Lung (tissue), 12 donors: ENCODE data around the gene SLC7A9. TPM values are rescaled to one million over a fixed set of nuclear protein-coding genes. Genes with fewer than 3 reads are reported as not detected.

ENCODE experiments used
- ATAC-seq: fragments of 200-7000 bp; cut with Tn5 transposase; one replicate; pipeline ENCODE4 v1.9.1; 2020; ENCODE audit warnings: moderate number of reproducible peaks; ENCODE audit not compliant: insufficient read depth, low FRiP score
- DNase-seq, 3 donors: peaks; one replicate each; pipeline ENCODE4 v3.0.0-alpha.2; 2013 to 2017
- H3K27ac ChIP-seq, 2 donors: one replicate each; pipeline ENCODE4 v1.5.1; 2013; ENCODE audit warnings: mild to moderate bottlenecking in 2 of 2, moderate library complexity in 2 of 2, control low read depth in 1 of 2, inconsistent platforms in 1 of 2, low read depth in 1 of 2, low read length in 1 of 2
- H3K27me3 ChIP-seq, 3 donors: one replicate each; pipeline ENCODE4 v1.5.1; 2013; ENCODE audit warnings: low read length in 2 of 3; ENCODE audit not compliant: control insufficient read depth in 3 of 3, insufficient read depth in 3 of 3
- H3K36me3 ChIP-seq, 4 donors: one replicate each; pipeline ENCODE4 v1.5.1; 2013; ENCODE audit warnings: low read length in 4 of 4, mild to moderate bottlenecking in 1 of 4, moderate library complexity in 1 of 4; ENCODE audit not compliant: control insufficient read depth in 4 of 4, insufficient read depth in 4 of 4
- H3K4me1 ChIP-seq, 5 donors: one replicate each; pipeline ENCODE4 v1.5.1; 2013; ENCODE audit warnings: low read length in 5 of 5, mild to moderate bottlenecking in 2 of 5, moderate library complexity in 1 of 5; ENCODE audit not compliant: control insufficient read depth in 5 of 5, insufficient read depth in 5 of 5
- H3K4me3 ChIP-seq: one replicate; pipeline ENCODE4 v1.5.1; 2013; ENCODE audit warnings: mild to moderate bottlenecking, control low read depth, moderate library complexity
- H3K9ac ChIP-seq, 2 donors: one replicate each; pipeline ENCODE4 v1.5.1; 2013; ENCODE audit warnings: low read length in 2 of 2, control low read depth in 1 of 2; ENCODE audit not compliant: insufficient read depth in 1 of 2
- H3K9me3 ChIP-seq, 4 donors: one replicate each; pipeline ENCODE4 v1.5.1; 2013; ENCODE audit warnings: low read length in 3 of 4, mild to moderate bottlenecking in 1 of 4, moderate library complexity in 1 of 4; ENCODE audit not compliant: control insufficient read depth in 4 of 4, insufficient read depth in 3 of 4
- CTCF ChIP-seq: IDR thresholded peaks from 2 replicates; pipeline ENCODE4 v1.5.1; 2012; ENCODE audit warnings: mild to moderate bottlenecking; ENCODE audit errors: control extremely low read depth, extremely low read depth
- WGBS, 2 donors: extraction: QIAGEN DNeasy Blood & Tissue Kit; methylation state at CpG; one replicate each; pipeline ENCODE4 v1.1.7; 2013; 5-methylcytosine and 5-hydroxymethylcytosine counted together
- polyA plus RNA-seq, 2 donors: library from polyadenylated mRNA; stranded (reverse); fragments of 200-250 nt; gene quantifications; one replicate each; pipeline ENCODE4 v1.2.1, GENCODE V29; 2013
- total RNA-seq, 2 donors: library from RNA; depleted of rRNA in 1 of 2; stranded (reverse); fragments of >200 nt in 1 of 2; gene quantifications; one replicate each; pipeline ENCODE4 v1.2.1, GENCODE V29; 2014 to 2021
- donor health status: control.
- donor health status: control.
- donor health status: Bipolar disorder and iron deficiency.
- donor health status: healthy.
- donor health status: DM: yes; HTN: yes; CAD: no.

The SLC7A9 gene
- total and polyA plus RNA-seq, 4 donors: 0.06 to 0.37 (median 0.28) TPM

- Histone ChIP-seq H3K9ac (no peak overlapping the region), H3K4me1 (no peaks in the 10 kb centered on the region), H3K27ac (no peak overlapping the region), H3K36me3 (no peaks in the 10 kb centered on the region), H3K27me3 (peaks cover 0 to 4% (median 0%) of the 10 kb centered on the region in 3 donors), H3K4me3 (no peak overlapping the region), H3K9me3 (peaks cover 0 to 2% (median 0%) of the 10 kb centered on the region in 4 donors)
- DNase-seq (no peak), ATAC-seq (no peak)
- WGBS, 2 donors: 84% methylated on average over 14 of the region's 14 CpGs
- no peak for TF ChIP-seq CTCF
Observed at GRCh38 chr19:32822916-32823746, 46.4 kb downstream of the SLC7A9 start.

GRCh38 chr19:32819419-32820400 lies 49.9 kb downstream of the SLC7A9 start:
- ATAC-seq (no peak), DNase-seq (no peak)
- Histone ChIP-seq H3K9ac (no peak overlapping the region), H3K4me1 (peaks cover 0 to 3% (median 0%) of the 10 kb centered on the region in 5 donors), H3K9me3 (peaks cover 0 to 2% (median 0%) of the 10 kb centered on the region in 4 donors), H3K27me3 (peaks cover 0 to 4% (median 0%) of the 10 kb centered on the region in 3 donors), H3K4me3 (no peak overlapping the region), H3K27ac (no peak overlapping the region), H3K36me3 (no peaks in the 10 kb centered on the region)
- WGBS, 2 donors: 68 to 69% methylated on average over 17 of the region's 17 CpGs
- no peak for TF ChIP-seq CTCF

GRCh38 chr19:32818536-32818935 lies 51.0 kb downstream of the SLC7A9 start:
- 86 to 88% methylated on average over 8 of the region's 8 CpGs for WGBS, 2 donors
- Histone ChIP-seq H3K9ac (no peak overlapping the region), H3K4me1 (peaks cover 0 to 3% (median 0%) of the 10 kb centered on the region in 5 donors), H3K9me3 (peaks cover 0 to 2% (median 0%) of the 10 kb centered on the region in 4 donors), H3K36me3 (no peaks in the 10 kb centered on the region), H3K27ac (no peak overlapping the region), H3K27me3 (no peaks in the 10 kb centered on the region), H3K4me3 (no peak overlapping the region)
- no peak for TF ChIP-seq CTCF
- DNase-seq (no peak), ATAC-seq (no peak)
